ENCODE results near the gene TERB2. TPM values are rescaled to one million over a fixed set of nuclear protein-coding genes. Genes with fewer than 3 reads are reported as not detected.
"Not testable (repeated sequence)": the region's sequence is repeated elsewhere in the genome, so short reads cannot be mapped to it uniquely, and the experiment has no call there.

Gene TERB2
- total RNA-seq, result not detected

- DNase-seq, result no peak
- TF ChIP-seq CTCF (IDR thresholded peaks at IDR 0.05), result no peak
- no peak for TF ChIP-seq POLR2A (IDR thresholded peaks at IDR 0.05)
- no peaks in the 10 kb centered on the region for H3K9me3 ChIP-seq
- no peak within 1 kb of the TSS for H3K27ac ChIP-seq
- H3K4me1 ChIP-seq, result no peaks in the 10 kb centered on the region
- no peaks in the 10 kb centered on the region for H3K27me3 ChIP-seq
- H3K4me3 ChIP-seq, result no peak within 1 kb of the TSS
- no peaks in the 10 kb centered on the region for H3K36me3 ChIP-seq
Observed at GRCh38 chr15:44956388-44956787, at the start of gene TERB2. TERB2 (plus strand) TSS chr15:44956687; CDS start chr15:44956719, 32 bp downstream.

- DNase-seq, result no peak
- no peak for TF ChIP-seq CTCF (IDR thresholded peaks at IDR 0.05)
- TF ChIP-seq POLR2A (IDR thresholded peaks at IDR 0.05), result no peak
- no peaks in the 10 kb centered on the region for H3K27me3 ChIP-seq
Observed at GRCh38 chr15:44909423-44909822, 47.1 kb upstream of the TERB2 start.

GRCh38 chr15:44910981-44911625, 45.4 kb upstream of the TERB2 start:
- Histone ChIP-seq H3K9me3 (no peaks in the 10 kb centered on the region), H3K4me1 (no peaks in the 10 kb centered on the region), H3K36me3 (no peaks in the 10 kb centered on the region), H3K27ac (no peak overlapping the region), H3K27me3 (no peaks in the 10 kb centered on the region), H3K4me3 (no peak overlapping the region)
- no peak for TF ChIP-seq CTCF (IDR thresholded peaks at IDR 0.05)
- no peak for TF ChIP-seq POLR2A (IDR thresholded peaks at IDR 0.05)
- no peak for DNase-seq

More at GRCh38 chr15:44909423-44909822, 47.1 kb upstream of the TERB2 start:
- no peak overlapping the region for H3K4me3 ChIP-seq
- no peak overlapping the region for H3K27ac ChIP-seq
- no peaks in the 10 kb centered on the region for H3K4me1 ChIP-seq
- H3K9me3 ChIP-seq, result no peaks in the 10 kb centered on the region
- H3K36me3 ChIP-seq, result no peaks in the 10 kb centered on the region

- not testable (repeated sequence) for H3K36me3 ChIP-seq, DNase-seq, H3K4me3 ChIP-seq, H3K4me1 ChIP-seq, H3K27me3 ChIP-seq, H3K27ac ChIP-seq, H3K9me3 ChIP-seq
Observed at GRCh38 chr15:44912186-44912585, 44.3 kb upstream of the TERB2 start.

- H3K36me3 ChIP-seq, H3K4me3 ChIP-seq, H3K27me3 ChIP-seq, H3K27ac ChIP-seq, H3K9me3 ChIP-seq, H3K4me1 ChIP-seq, DNase-seq: not testable (repeated sequence)
Observed at GRCh38 chr15:44912974-44913448, 43.5 kb upstream of the TERB2 start.

- H3K27ac ChIP-seq, result no peak overlapping the region
- no peak for TF ChIP-seq CTCF (IDR thresholded peaks at IDR 0.05)
- H3K27me3 ChIP-seq, result no peaks in the 10 kb centered on the region
- H3K4me3 ChIP-seq, result no peak overlapping the region
- no peaks in the 10 kb centered on the region for H3K9me3 ChIP-seq
- DNase-seq, result no peak
- no peaks in the 10 kb centered on the region for H3K4me1 ChIP-seq
- H3K36me3 ChIP-seq, result no peaks in the 10 kb centered on the region
Observed at GRCh38 chr15:44918136-44918535, 38.4 kb upstream of the TERB2 start.

GRCh38 chr15:44928658-44929057, 27.8 kb upstream of the TERB2 start:
- H3K36me3 ChIP-seq, DNase-seq, H3K4me3 ChIP-seq, H3K27me3 ChIP-seq, H3K27ac ChIP-seq, H3K9me3 ChIP-seq, H3K4me1 ChIP-seq: not testable (repeated sequence)

GRCh38 chr15:44930283-44930682, 26.2 kb upstream of the TERB2 start:
- H3K27me3 ChIP-seq, H3K4me1 ChIP-seq, H3K27ac ChIP-seq, H3K36me3 ChIP-seq, H3K4me3 ChIP-seq, DNase-seq, H3K9me3 ChIP-seq: not testable (repeated sequence)

- H3K36me3 ChIP-seq, DNase-seq, H3K27ac ChIP-seq, H3K9me3 ChIP-seq, H3K27me3 ChIP-seq, H3K4me1 ChIP-seq, H3K4me3 ChIP-seq: not testable (repeated sequence)
Observed at GRCh38 chr15:44958302-44958701, 1.8 kb downstream of the TERB2 start.
